H54 (cell line): ENCODE measurements around the gene TCEAL6.

ENCODE experiments used
- DNase-seq: peaks from one replicate; pipeline ENCODE4 v3.0.0; 2011; ENCODE audit warnings: low spot score, mixed read lengths; ENCODE audit not compliant: insufficient read length
- FAIRE-seq: peaks from 3 replicates; lab custom pipeline; 2011; peaks lifted over from hg19 to GRCh38; lab: Jason Lieb, UNC
- POLR2A ChIP-seq: IDR thresholded peaks from 2 replicates; pipeline ENCODE4 v1.6.1; 2011; ENCODE audit warnings: low read depth, mild to moderate bottlenecking, low read length

Gene TCEAL6

DNA sequence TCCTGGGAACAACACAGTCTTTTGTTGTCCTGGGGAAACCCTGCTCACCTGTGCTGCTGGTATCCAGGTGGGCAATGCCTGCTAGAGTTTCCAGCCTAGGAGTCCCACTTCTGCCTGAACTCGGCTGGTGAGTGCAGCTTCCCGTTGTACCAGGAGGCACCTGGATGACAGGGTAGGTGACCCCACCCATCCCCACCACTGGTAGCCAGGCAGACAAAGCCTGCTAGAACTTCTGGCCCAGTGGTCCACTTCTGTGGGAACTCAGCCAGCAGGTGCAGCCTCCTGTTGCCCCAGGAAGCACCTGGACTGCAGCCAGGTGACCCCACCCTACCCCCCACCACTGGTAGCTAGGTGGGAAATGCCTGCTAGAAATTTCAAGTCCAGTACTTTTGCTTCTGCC, 26.5 kb downstream of the TCEAL6 start:
- TF ChIP-seq POLR2A, result no peak
- FAIRE-seq (no peak), DNase-seq (no peak)

DNA sequence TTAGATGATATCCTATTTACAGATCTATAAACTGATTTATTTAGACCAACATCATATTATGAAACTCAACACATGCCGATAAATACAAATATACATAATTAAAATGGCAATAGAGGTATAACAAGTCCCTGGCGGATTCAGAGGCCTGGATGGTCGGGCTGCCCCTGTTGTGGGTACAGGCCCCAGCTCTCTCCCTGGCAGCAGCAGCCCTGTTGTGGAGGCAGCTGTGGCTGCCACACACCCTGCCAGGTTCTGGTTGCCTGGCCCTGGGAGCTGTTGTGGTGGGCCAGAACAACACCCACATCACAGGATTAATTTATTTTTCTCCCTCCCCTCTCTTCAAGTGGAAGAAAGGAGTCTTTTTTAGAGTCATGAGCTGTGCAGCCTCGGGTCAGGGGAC, 28.9 kb downstream of the TCEAL6 start:
- no peak for FAIRE-seq
- TF ChIP-seq POLR2A, result no peak
- DNase-seq, result no peak
